ENCODE results near the gene MFN2.

- TF ChIP-seq CTCF (conservative IDR thresholded peaks at IDR 0.05; ENCODE audit: low read length), result no peak
- no peak for TF ChIP-seq EZH2phosphoT487 (IDR thresholded peaks at IDR 0.05; ENCODE audit: borderline replicate concordance, low read depth, low read length)
These were observed 48.4 kb upstream of the MFN2 start for GRCh38 chr1:11931845-11932244.
